ENCODE results near the gene IDH3G. TPM values are rescaled to one million over a fixed set of nuclear protein-coding genes. Genes with fewer than 3 reads are reported as not detected.

Gene IDH3G
- total and polyA plus RNA-seq, 9 donors = 30.6 to 62.4 (median 53.9) TPM

Other genes starting within 250 kb of the IDH3G start
- 14.1 TPM for gene CCNQ, start 195.2 kb downstream of the IDH3G start, total RNA-seq
- 10 to 100 TPM; 11.7 to 15.9 (median 13.2) TPM for gene CCNQ, start 195.2 kb downstream of the IDH3G start, polyA plus RNA-seq (ENCODE audit: insufficient read depth in 1 of 8, insufficient read length in 8 of 8, low replicate concordance in 1 of 8)
- gene DUSP9, start 147.2 kb downstream of the IDH3G start, total RNA-seq = 0.35 TPM
- under 1 TPM in 7 of 8 donors, not detected in 1; 0.11 to 0.89 (median 0.37) TPM for gene DUSP9, start 147.2 kb downstream of the IDH3G start, polyA plus RNA-seq (ENCODE audit: insufficient read depth in 1 of 8, insufficient read length in 8 of 8, low replicate concordance in 1 of 8)
- gene PNCK, start 120.6 kb downstream of the IDH3G start, total RNA-seq = 3.5 TPM
- gene PNCK, start 120.6 kb downstream of the IDH3G start, polyA plus RNA-seq (ENCODE audit: insufficient read depth in 1 of 8, insufficient read length in 8 of 8, low replicate concordance in 1 of 8) = 10 to 100 TPM in 1 of 8 donors, 1 to 10 TPM in 5, under 1 TPM in 2; 0.93 to 10.6 (median 3.4) TPM
- 14.6 TPM for gene SLC6A8, start 106.4 kb downstream of the IDH3G start, total RNA-seq
- 10 to 100 TPM; 23.0 to 49.1 (median 32.5) TPM for gene SLC6A8, start 106.4 kb downstream of the IDH3G start, polyA plus RNA-seq (ENCODE audit: insufficient read depth in 1 of 8, insufficient read length in 8 of 8, low replicate concordance in 1 of 8)
- gene BCAP31, start 70.0 kb downstream of the IDH3G start, total RNA-seq = 51.8 TPM
- 10 to 100 TPM; 73.9 to 90.1 (median 76.9) TPM for gene BCAP31, start 70.0 kb downstream of the IDH3G start, polyA plus RNA-seq (ENCODE audit: insufficient read depth in 1 of 8, insufficient read length in 8 of 8, low replicate concordance in 1 of 8)
- 7.2 TPM for gene ABCD1, start 69.5 kb downstream of the IDH3G start, total RNA-seq
- 10 to 100 TPM in 1 of 8 donors, 1 to 10 TPM in 7; 7.7 to 11.4 (median 9.2) TPM for gene ABCD1, start 69.5 kb downstream of the IDH3G start, polyA plus RNA-seq (ENCODE audit: insufficient read depth in 1 of 8, insufficient read length in 8 of 8, low replicate concordance in 1 of 8)
- 0.89 TPM for gene PLXNB3, start 30.1 kb downstream of the IDH3G start, total RNA-seq
- gene PLXNB3, start 30.1 kb downstream of the IDH3G start, polyA plus RNA-seq (ENCODE audit: insufficient read depth in 1 of 8, insufficient read length in 8 of 8, low replicate concordance in 1 of 8) = 1 to 10 TPM; 2.4 to 8.9 (median 4.2) TPM
- 195 TPM for gene SRPK3, start 13.3 kb downstream of the IDH3G start, total RNA-seq
- 100 to 1,000 TPM; 145 to 273 (median 232) TPM for gene SRPK3, start 13.3 kb downstream of the IDH3G start, polyA plus RNA-seq (ENCODE audit: insufficient read depth in 1 of 8, insufficient read length in 8 of 8, low replicate concordance in 1 of 8)
- gene SSR4, start 293 bp upstream of the IDH3G start, total RNA-seq = 188 TPM
- 100 to 1,000 TPM in 7 of 8 donors, 10 to 100 TPM in 1; 95.6 to 148 (median 131) TPM for gene SSR4, start 293 bp upstream of the IDH3G start, polyA plus RNA-seq (ENCODE audit: insufficient read depth in 1 of 8, insufficient read length in 8 of 8, low replicate concordance in 1 of 8)
- gene PDZD4, start 36.2 kb upstream of the IDH3G start, total RNA-seq = 1.6 TPM
- 1 to 10 TPM; 2.1 to 6.3 (median 3.8) TPM for gene PDZD4, start 36.2 kb upstream of the IDH3G start, polyA plus RNA-seq (ENCODE audit: insufficient read depth in 1 of 8, insufficient read length in 8 of 8, low replicate concordance in 1 of 8)
- 0.84 TPM for gene L1CAM, start 91.8 kb upstream of the IDH3G start, total RNA-seq
- 10 to 100 TPM in 1 of 8 donors, 1 to 10 TPM in 7; 1.6 to 12.0 (median 3.7) TPM for gene L1CAM, start 91.8 kb upstream of the IDH3G start, polyA plus RNA-seq (ENCODE audit: insufficient read depth in 1 of 8, insufficient read length in 8 of 8, low replicate concordance in 1 of 8)
- 0.84 TPM for gene AVPR2, start 110.3 kb upstream of the IDH3G start, total RNA-seq
- 1 to 10 TPM in 2 of 8 donors, under 1 TPM in 6; 0.49 to 1.2 (median 0.79) TPM for gene AVPR2, start 110.3 kb upstream of the IDH3G start, polyA plus RNA-seq (ENCODE audit: insufficient read depth in 1 of 8, insufficient read length in 8 of 8, low replicate concordance in 1 of 8)
- gene ARHGAP4, start 131.9 kb upstream of the IDH3G start, total RNA-seq = 15.5 TPM
- gene ARHGAP4, start 131.9 kb upstream of the IDH3G start, polyA plus RNA-seq (ENCODE audit: insufficient read depth in 1 of 8, insufficient read length in 8 of 8, low replicate concordance in 1 of 8) = 10 to 100 TPM; 15.1 to 30.8 (median 22.2) TPM
- gene NAA10, start 140.7 kb upstream of the IDH3G start, total RNA-seq = 42.8 TPM
- 10 to 100 TPM; 62.6 to 77.5 (median 65.7) TPM for gene NAA10, start 140.7 kb upstream of the IDH3G start, polyA plus RNA-seq (ENCODE audit: insufficient read depth in 1 of 8, insufficient read length in 8 of 8, low replicate concordance in 1 of 8)
- gene RENBP, start 150.3 kb upstream of the IDH3G start, total RNA-seq = 3.1 TPM
- gene RENBP, start 150.3 kb upstream of the IDH3G start, polyA plus RNA-seq (ENCODE audit: insufficient read depth in 1 of 8, insufficient read length in 8 of 8, low replicate concordance in 1 of 8) = 1 to 10 TPM; 3.2 to 7.2 (median 4.4) TPM
- gene HCFC1, start 177.4 kb upstream of the IDH3G start, total RNA-seq = 12.8 TPM
- 10 to 100 TPM; 25.7 to 47.1 (median 34.7) TPM for gene HCFC1, start 177.4 kb upstream of the IDH3G start, polyA plus RNA-seq (ENCODE audit: insufficient read depth in 1 of 8, insufficient read length in 8 of 8, low replicate concordance in 1 of 8)
- 5.2 TPM for gene TMEM187, start 178.4 kb upstream of the IDH3G start, total RNA-seq
- gene TMEM187, start 178.4 kb upstream of the IDH3G start, polyA plus RNA-seq (ENCODE audit: insufficient read depth in 1 of 8, insufficient read length in 8 of 8, low replicate concordance in 1 of 8) = 1 to 10 TPM; 3.3 to 6.8 (median 5.9) TPM
- 20.7 TPM for gene IRAK1, start 225.5 kb upstream of the IDH3G start, total RNA-seq
- gene IRAK1, start 225.5 kb upstream of the IDH3G start, polyA plus RNA-seq (ENCODE audit: insufficient read depth in 1 of 8, insufficient read length in 8 of 8, low replicate concordance in 1 of 8) = 10 to 100 TPM; 52.0 to 62.8 (median 54.9) TPM